HS-5 (cell line): ENCODE measurements around the gene ATL2.

ENCODE experiments used
- DNase-seq: peaks from one replicate; pipeline ENCODE4 v3.0.0-alpha.2; 2012; ENCODE audit warnings: low read depth

The ATL2 gene

GRCh38 chr2:38248255-38248654 lies 128.8 kb downstream of the ATL2 start:
- no peak for DNase-seq

GRCh38 chr2:38246105-38246504 lies 131.0 kb downstream of the ATL2 start:
- no peak for DNase-seq

GRCh38 chr2:38245114-38245641 lies 131.9 kb downstream of the ATL2 start:
- no peak for DNase-seq

GRCh38 chr2:38244301-38244700 lies 132.8 kb downstream of the ATL2 start:
- DNase-seq = no peak
